GM21381 (cell line): ENCODE results near the gene ORC6.

Experiments
- ATAC-seq: cut with Tn5 transposase; IDR thresholded peaks from one replicate; pipeline ENCODE4 v1.9.1; 2021; ENCODE audit warnings: mild to moderate bottlenecking, moderate library complexity; ENCODE audit not compliant: unreplicated experiment

Gene ORC6

GRCh38 chr16:46700048-46700447, 10.6 kb downstream of the ORC6 start:
- ATAC-seq, result no peak

DNA sequence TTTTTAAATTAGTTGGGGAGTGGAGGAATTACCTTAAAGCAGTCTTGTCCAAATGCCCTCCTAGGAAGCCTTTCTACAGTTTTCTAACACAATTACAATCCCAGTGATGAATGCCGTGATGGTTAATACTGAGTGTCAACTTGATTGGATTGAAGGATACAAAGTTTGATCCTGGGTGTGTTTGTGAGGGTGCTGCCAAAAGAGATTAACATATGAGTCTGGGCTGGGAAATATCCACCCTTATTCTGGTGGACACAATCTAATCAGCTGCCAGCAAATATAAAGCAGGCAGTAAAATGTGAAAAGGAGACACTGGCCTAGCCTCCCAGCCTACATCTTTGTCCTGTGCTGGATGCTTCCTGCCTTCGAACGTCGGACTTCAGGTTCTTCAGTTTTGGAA, 12.2 kb downstream of the ORC6 start:
- ATAC-seq, result no peak

GRCh38 chr16:46702030-46702429, 12.6 kb downstream of the ORC6 start:
- ATAC-seq, result no peak

GRCh38 chr16:46706642-46707041, 17.2 kb downstream of the ORC6 start:
- ATAC-seq, result no peak

GRCh38 chr16:46709469-46710005, 20.1 kb downstream of the ORC6 start:
- no peak for ATAC-seq

GRCh38 chr16:46711106-46712058, 21.9 kb downstream of the ORC6 start:
- no peak for ATAC-seq

DNA sequence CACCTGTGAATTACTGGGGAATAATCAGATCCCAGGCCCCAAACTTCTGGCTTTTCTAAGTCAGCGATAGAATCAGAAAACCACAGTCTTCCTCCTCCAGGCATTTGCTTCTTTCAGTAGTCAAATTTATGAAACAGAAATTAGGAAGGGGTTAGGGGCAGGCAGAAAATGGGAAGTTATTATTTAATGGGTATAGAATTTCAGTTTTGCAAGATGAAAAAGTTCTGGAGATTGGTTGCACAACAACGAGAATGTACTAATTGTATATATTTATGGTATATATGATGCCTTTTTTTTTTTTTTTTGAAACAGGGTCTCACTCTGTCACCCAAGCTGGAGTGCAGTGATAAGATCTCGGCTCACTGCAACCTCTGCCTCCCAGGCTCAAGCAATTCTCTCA, 23.5 kb downstream of the ORC6 start:
- no peak for ATAC-seq

DNA sequence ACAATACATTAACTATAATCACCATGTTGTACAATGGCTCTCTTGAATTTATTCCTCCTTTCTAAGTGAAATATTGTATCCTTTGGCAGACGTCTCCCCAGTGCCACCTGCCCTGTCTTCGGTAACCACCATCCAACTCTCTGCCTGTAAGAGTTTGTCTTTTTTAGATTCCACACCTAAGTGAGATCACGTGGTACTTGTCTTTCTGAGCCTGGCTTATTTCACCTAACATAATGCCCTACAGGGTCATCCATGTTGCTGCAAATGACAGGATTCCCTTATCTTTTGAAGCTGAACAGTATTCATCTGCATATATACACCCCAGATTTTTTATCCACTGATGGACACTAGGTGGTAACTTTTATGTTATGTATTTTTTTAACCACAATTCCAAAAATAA, 24.2 kb downstream of the ORC6 start:
- no peak for ATAC-seq

- ATAC-seq, result no peak
These were observed 25.5 kb downstream of the ORC6 start for GRCh38 chr16:46714797-46715591.

DNA sequence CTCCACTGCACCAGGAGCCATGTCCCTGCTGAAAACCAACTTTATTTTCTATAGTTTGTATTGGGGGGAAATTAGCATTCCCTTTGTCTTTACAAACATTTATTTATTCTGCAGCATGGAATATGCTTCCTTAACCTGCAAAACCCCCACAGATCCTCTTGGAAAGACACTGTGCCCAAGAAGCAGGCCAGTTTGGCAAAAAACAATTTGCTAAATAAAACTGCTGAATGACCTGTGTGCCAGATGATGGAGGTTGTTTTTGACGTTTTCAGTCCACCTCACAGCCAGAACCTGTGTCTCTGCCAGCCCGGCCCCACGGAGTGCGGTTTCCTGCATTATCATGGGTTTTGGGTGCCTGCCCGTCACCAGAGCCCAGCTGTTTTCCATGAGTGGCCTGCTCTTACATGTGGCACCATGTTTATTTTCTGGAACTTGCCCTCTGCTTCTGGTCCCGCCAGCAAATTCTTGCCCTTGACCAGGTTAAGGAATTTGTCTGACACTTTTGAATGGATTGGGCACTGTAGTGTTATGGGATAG, 26.4 kb downstream of the ORC6 start:
- no peak for ATAC-seq

GRCh38 chr16:46717692-46718091, 28.2 kb downstream of the ORC6 start:
- ATAC-seq, result no peak

- ATAC-seq, result no peak
These were observed 28.8 kb downstream of the ORC6 start for GRCh38 chr16:46718214-46718613.

GRCh38 chr16:46719528-46719927, 30.1 kb downstream of the ORC6 start:
- no peak for ATAC-seq

- ATAC-seq, result no peak
These were observed 31.2 kb downstream of the ORC6 start for GRCh38 chr16:46720619-46721018.

DNA sequence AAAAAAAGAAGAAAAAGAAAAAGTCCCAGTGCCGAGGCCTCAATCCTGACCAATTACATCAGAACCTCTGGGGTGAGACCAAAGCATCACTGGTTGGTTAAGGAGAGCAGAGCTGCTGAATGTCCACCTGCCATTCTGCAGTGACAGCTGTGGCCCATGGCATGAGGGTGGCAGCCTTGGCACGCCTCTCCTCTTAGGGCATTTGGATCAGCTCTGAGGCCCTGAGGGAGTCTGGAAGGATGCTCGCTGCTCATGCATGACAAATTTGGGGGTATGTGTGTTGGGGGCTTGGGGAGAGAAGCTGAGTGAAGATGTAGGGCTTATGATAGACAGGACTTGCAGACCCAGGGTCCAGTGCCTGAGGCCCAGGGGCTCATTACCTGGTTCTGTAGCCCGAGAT, 32.4 kb downstream of the ORC6 start:
- no peak for ATAC-seq

DNA sequence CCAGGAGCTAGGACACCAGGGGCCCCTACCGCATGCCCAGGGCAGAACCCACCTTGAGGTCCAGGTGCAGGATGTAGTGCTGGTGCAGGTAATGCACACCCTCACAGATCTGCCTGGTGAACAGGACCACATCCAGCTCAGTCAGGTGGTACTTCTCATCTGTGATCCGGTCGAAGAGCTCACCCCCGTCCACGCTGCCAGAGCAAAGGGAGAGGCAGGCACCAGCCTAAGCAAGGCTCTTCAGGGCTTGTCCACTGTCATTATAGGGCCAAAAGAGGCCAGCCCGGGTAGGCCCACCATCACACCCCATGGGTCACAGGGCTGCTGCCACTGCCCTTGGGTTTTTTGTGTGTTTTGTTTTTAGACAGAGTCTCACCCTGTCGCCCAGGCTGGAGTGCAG, 37.7 kb downstream of the ORC6 start:
- ATAC-seq, result no peak

- ATAC-seq, result no peak
These were observed 38.2 kb downstream of the ORC6 start for GRCh38 chr16:46727630-46728029.

DNA sequence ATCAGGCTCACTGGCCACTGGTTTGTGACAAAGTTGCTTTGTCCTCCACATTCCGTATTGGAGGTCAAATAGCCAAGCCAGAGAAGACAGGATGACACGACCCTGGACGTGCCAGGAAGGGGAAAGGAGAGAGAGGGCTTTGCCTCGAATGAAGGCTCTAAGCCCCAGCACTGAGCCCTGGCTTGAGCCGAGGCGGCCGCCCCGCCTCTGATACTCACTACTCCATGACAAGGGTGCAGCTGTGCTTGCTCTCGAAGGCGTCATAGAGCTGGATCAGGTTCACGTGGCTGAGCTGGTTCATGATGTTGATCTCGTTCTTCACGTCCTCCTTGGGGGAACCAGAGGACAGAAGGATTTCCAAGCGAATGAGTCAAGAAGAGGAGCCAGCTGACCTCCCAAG, 39.3 kb downstream of the ORC6 start:
- no peak for ATAC-seq

DNA sequence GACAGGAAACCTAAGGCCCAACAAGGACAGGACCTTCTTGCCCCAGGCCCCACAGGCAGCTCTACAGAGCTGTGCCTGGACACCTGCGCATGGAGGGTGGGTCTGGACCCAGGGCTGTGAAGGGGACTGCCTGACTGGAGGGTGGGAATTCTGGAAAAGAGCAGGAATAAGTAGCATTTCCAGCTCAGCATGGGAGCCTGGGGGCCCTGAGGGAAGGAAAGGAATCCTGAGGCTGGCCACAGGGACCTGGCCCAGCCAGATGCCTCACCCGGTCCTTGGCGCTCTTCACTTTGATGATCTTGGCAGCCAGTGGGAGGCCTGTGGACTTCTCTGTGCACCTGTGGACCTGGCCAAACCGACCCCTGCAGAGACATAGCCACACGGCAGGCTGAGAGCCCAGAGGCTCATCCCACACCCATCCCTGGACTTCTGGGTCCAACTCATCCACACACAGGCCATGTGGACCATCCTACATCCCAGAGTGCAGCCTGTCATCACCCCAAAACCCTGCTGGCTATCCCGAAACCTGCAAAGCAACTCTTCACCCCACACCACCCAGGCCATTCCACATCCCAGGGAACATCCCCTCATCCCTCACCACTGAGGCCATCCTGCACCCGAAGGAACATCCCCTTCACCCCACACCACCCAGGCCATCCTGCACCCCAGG, 40.0 kb downstream of the ORC6 start:
- ATAC-seq, result no peak

GRCh38 chr16:46730126-46730525, 40.7 kb downstream of the ORC6 start:
- ATAC-seq, result no peak
